ENCODE data around the gene AJAP1.

AJAP1 gene

GRCh38 chr1:4650981-4651380, 3.4 kb upstream of the AJAP1 start:
- no peak for DNase-seq (ENCODE audit: insufficient read length, low spot score)
- TF ChIP-seq CTCF (IDR thresholded peaks at IDR 0.05; ENCODE audit: insufficient read depth, missing control alignments), result no peak
- FAIRE-seq, result no peak

GRCh38 chr1:4652631-4653327, 1.6 kb upstream of the AJAP1 start:
- FAIRE-seq (no peak), DNase-seq (ENCODE audit: insufficient read length, low spot score) (peak; percentile 62)
- peak; percentile 65 for TF ChIP-seq CTCF (IDR thresholded peaks at IDR 0.05; ENCODE audit: insufficient read depth, missing control alignments)

- TF ChIP-seq CTCF (IDR thresholded peaks at IDR 0.05; ENCODE audit: insufficient read depth, missing control alignments), result no peak
- no peak for FAIRE-seq
- DNase-seq (ENCODE audit: insufficient read length, low spot score), result no peak
Measured at GRCh38 chr1:4653328-4653660, 1.1 kb upstream of the AJAP1 start.

GRCh38 chr1:4654764-4655673, 610 bp downstream of the AJAP1 start:
- TF ChIP-seq CTCF (IDR thresholded peaks at IDR 0.05; ENCODE audit: insufficient read depth, missing control alignments), result no peak
- FAIRE-seq (no peak), DNase-seq (ENCODE audit: insufficient read length, low spot score) (no peak)

GRCh38 chr1:4655674-4656532, 1.5 kb downstream of the AJAP1 start:
- FAIRE-seq, result no peak
- peak; percentile 47 for DNase-seq (ENCODE audit: insufficient read length, low spot score)
- peak; percentile 51 for TF ChIP-seq CTCF (IDR thresholded peaks at IDR 0.05; ENCODE audit: insufficient read depth, missing control alignments)

GRCh38 chr1:4656533-4657140, 2.2 kb downstream of the AJAP1 start:
- no peak for TF ChIP-seq CTCF (IDR thresholded peaks at IDR 0.05; ENCODE audit: insufficient read depth, missing control alignments)
- no peak for DNase-seq (ENCODE audit: insufficient read length, low spot score)
- FAIRE-seq, result no peak
